HepG2 (cell line): ENCODE data around the gene COBL. TPM values are rescaled to one million over a fixed set of nuclear protein-coding genes. Genes with fewer than 3 reads are reported as not detected.

ENCODE experiments used
- ATAC-seq: fragments of 200-7000 bp; cut with Tn5 transposase; 3 replicates; pipeline ENCODE4 v1.9.1; 2020; ENCODE audit warnings: mild to moderate bottlenecking, moderate library complexity
- BruUV-seq: library from RNA; stranded (reverse); fragments of 400-500 nt; replicated peaks from 2 replicates; lab custom pipeline; 2021; lab: Mats Ljungman, UMichigan
- CTCF ChIA-PET: fragments of 300-600 bp; formaldehyde crosslinking; extraction: SDS; loops from one replicate; lab custom pipeline; 2021; ENCODE audit warnings: low total read pairs, inconsistent platforms, low intra/inter-chr PET ratio; lab: Yijun Ruan, JAX
- POLR2A ChIA-PET: fragments of 350-600 bp; sonication (Branson Sonifier 250); formaldehyde crosslinking; loops from one replicate; lab custom pipeline; 2020; ENCODE audit warnings: antibody characterized with exemption, inconsistent platforms; lab: Yijun Ruan, JAX
- DNase-seq: peaks from one replicate; pipeline ENCODE4 v3.0.0-alpha.2; 2015; ENCODE audit warnings: low spot score
- FAIRE-seq: peaks from 3 replicates; lab custom pipeline; 2011; peaks lifted over from hg19 to GRCh38; lab: Jason Lieb, UNC
- H2AFZ ChIP-seq: one replicate; pipeline ENCODE4 v1.6.1; 2011; ENCODE audit warnings: low read length, inconsistent platforms
- H3K27ac ChIP-seq: fragments of 300-600 bp; 3 replicates; pipeline ENCODE4 v1.8.0; 2011; ENCODE audit warnings: mixed run types, mild to moderate bottlenecking, mixed read lengths, low read length, inconsistent platforms; ENCODE audit not compliant: insufficient read depth; ENCODE audit errors: extremely low read length
- H3K27me3 ChIP-seq, 2 experiments: fragments of 200-600 bp in 1 of 2; 2 replicates in 1 of 2; 3 replicates in 1 of 2; pipeline versions ENCODE4 v1.6.0 to v1.8.0; 2011; ENCODE audit warnings: low read length in 2 of 2, mild to moderate bottlenecking in 2 of 2, moderate library complexity in 2 of 2, inconsistent platforms in 1 of 2; ENCODE audit not compliant: insufficient read depth in 2 of 2, control insufficient read depth in 1 of 2
- H3K36me3 ChIP-seq, 2 experiments: fragments of 200-600 bp in 1 of 2; replicated peaks in 1 of 2; 2 replicates in 1 of 2; 3 replicates in 1 of 2; pipeline versions ENCODE4 v1.5.1 to v1.8.0; 2011; ENCODE audit warnings: low read length in 2 of 2, inconsistent platforms in 1 of 2; ENCODE audit not compliant: insufficient read depth in 2 of 2, control insufficient read depth in 1 of 2
- H3K4me1 ChIP-seq: 2 replicates; pipeline ENCODE4 v1.5.1; 2012; ENCODE audit warnings: low read length, inconsistent platforms; ENCODE audit not compliant: insufficient read depth
- H3K4me2 ChIP-seq: 2 replicates; pipeline ENCODE4 v1.6.0; 2011; ENCODE audit warnings: low read depth, low read length, inconsistent platforms
- H3K4me3 ChIP-seq, 3 experiments: fragments of 200-600 bp in 1 of 3; sonication (generic), shearing (Covaris generic) in 1 of 3; replicated peaks in 1 of 3; 2 replicates each; pipeline ENCODE4 v1.5.1; 2011 to 2016; ENCODE audit warnings: low read length in 3 of 3, inconsistent platforms in 2 of 3, low read depth in 2 of 3, mild to moderate bottlenecking in 2 of 3, control low read depth in 1 of 3, mixed read lengths in 1 of 3; ENCODE audit not compliant: insufficient read depth in 1 of 3
- H3K79me2 ChIP-seq: one replicate; pipeline ENCODE4 v1.6.1; 2011; ENCODE audit warnings: low read length, inconsistent platforms; ENCODE audit not compliant: insufficient read depth
- H3K9ac ChIP-seq: 2 replicates; pipeline ENCODE4 v1.6.0; 2011; ENCODE audit warnings: mild to moderate bottlenecking, low read depth, low read length, inconsistent platforms; ENCODE audit not compliant: insufficient read depth
- H3K9me3 ChIP-seq: 2 replicates; pipeline ENCODE4 v1.5.1; 2012; ENCODE audit warnings: mild to moderate bottlenecking, low read length
- H4K20me1 ChIP-seq: 2 replicates; pipeline ENCODE4 v1.6.0; 2011; ENCODE audit warnings: inconsistent platforms, mild to moderate bottlenecking, low read length, moderate library complexity; ENCODE audit not compliant: insufficient read depth
- BCL3 ChIP-seq: sonication (generic); formaldehyde crosslinking; IDR thresholded peaks from 2 replicates; pipeline ENCODE4 v1.5.1; 2020; ENCODE audit warnings: mild to moderate bottlenecking, missing genetic modification reagents, moderate library complexity
- BHLHE40 ChIP-seq: IDR thresholded peaks from 2 replicates; pipeline ENCODE4 v1.6.1; 2011; ENCODE audit warnings: low read length, improper control_type of control experiment
- CHD2 ChIP-seq: IDR thresholded peaks from 2 replicates; pipeline ENCODE4 v1.6.1; 2011; ENCODE audit warnings: low read depth, low read length, improper control_type of control experiment
- ESRRA ChIP-seq: sonication (generic); formaldehyde crosslinking; IDR thresholded peaks from 2 replicates; pipeline ENCODE4 v1.5.1; 2020; ENCODE audit warnings: mild to moderate bottlenecking, low read depth, missing genetic modification reagents
- KMT2A ChIP-seq: sonication (generic); formaldehyde crosslinking; IDR thresholded peaks from 2 replicates; pipeline ENCODE4 v1.4.0; 2020; ENCODE audit warnings: missing genetic modification reagents
- ZNF24 ChIP-seq: fragments of 450-650 bp; IDR thresholded peaks from 2 replicates; pipeline ENCODE4 v1.6.1; 2017; ENCODE audit warnings: antibody characterized with exemption, mild to moderate bottlenecking
- ZNF484 ChIP-seq: sonication (generic); formaldehyde crosslinking; IDR thresholded peaks from 2 replicates; pipeline ENCODE4 v1.5.1; 2020; ENCODE audit warnings: mild to moderate bottlenecking, low read depth, missing genetic modification reagents, borderline replicate concordance
- ZNF724P ChIP-seq: sonication (generic); formaldehyde crosslinking; IDR thresholded peaks from 2 replicates; pipeline ENCODE4 v1.8.0; 2022; ENCODE audit warnings: missing genetic modification reagents, borderline replicate concordance
- whole genome bisulfite sequencing: methylation state at CpG from one replicate; pipeline ENCODE4 v1.1.6; 2017; ENCODE audit warnings: low lambda C conversion rate; 5-methylcytosine and 5-hydroxymethylcytosine counted together
- in situ Hi-C: cut with HindIII; loops from 2 replicates; pipeline ENCODE4 v1.10.0; 2017; ENCODE audit warnings: low pct_unique_long_range_greater_than_20kb; ENCODE audit not compliant: extremely low pct_ligation_motif_present
- intact Hi-C: fragments of 100-400 bp; cut with micrococcal nuclease; formaldehyde crosslinking; loops from one replicate; pipeline ENCODE4 v1.10.0; 2022; ENCODE audit not compliant: unreplicated experiment
- polyA plus RNA-seq, 8 experiments: library from polyadenylated mRNA; depleted of rRNA in 3 of 8; stranded (reverse) in 7 of 8; unstranded in 1 of 8; fragments of >200 nt; fragmentation: Illumina TruSeq in 4 of 8; extraction: Trizol in 4 of 8; gene quantifications; 2 replicates each; pipeline versions ENCODE4 v1.2.1 to v1.2.3, GENCODE V29; 2011 to 2016; ENCODE audit warnings: low read depth in 4 of 8, missing spikeins in 1 of 8, mixed read lengths in 1 of 8; ENCODE audit not compliant: insufficient read depth in 1 of 8
- total RNA-seq, 5 experiments: library from RNA; depleted of rRNA; stranded (reverse); fragments of >200 nt; fragmentation: Illumina TruSeq; extraction: Trizol; gene quantifications; 2 replicates each; pipeline ENCODE4 v1.2.3, GENCODE V29; 2016; ENCODE audit warnings: low read depth in 1 of 5

Gene COBL
- total and polyA plus RNA-seq, 2 of the 13 experiments (the other 11 are each of a cell fraction or from before 2014, with no cell fraction given): 3.8 to 4.9 TPM

DNA sequence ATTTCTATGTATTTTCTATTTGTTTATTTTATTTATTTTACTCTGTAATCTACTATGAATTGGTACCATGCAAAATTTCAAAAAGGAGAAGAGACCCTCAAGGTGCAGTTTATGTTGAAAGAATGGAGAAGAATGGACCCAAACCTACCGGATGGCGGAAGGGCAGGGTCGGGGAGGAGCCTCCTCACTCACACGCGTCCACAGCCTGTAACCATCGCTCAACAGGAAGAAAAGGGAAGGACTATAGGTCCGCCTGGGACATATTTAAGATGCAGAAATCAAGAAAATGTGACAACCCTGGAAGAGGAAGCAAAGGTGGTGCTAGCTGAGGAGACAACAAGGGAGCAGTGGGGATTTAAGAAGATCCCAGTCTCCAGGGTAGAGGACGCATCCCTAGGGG is 158.4 kb downstream of the COBL start:
- FAIRE-seq (no peak), DNase-seq (no peak), ATAC-seq (no peak)
- WGBS: 94% methylated on average over 8 of the region's 8 CpGs
- CTCF ChIA-PET: no interaction called here
- BruUV-seq: no TSS peak
- no peak overlapping the region for H3K4me2 ChIP-seq
- in situ Hi-C loops (loop anchor here (25.0 kb wide), 1 partner anchor 1046 kb away; no protein-coding TSS in a partner anchor), intact Hi-C loops (no loop called here)
- H3K79me2 ChIP-seq: no peaks in the 10 kb centered on the region
- H3K27me3 ChIP-seq: no peaks in the 10 kb centered on the region
- TF ChIP-seq ZNF24: no peak
- TF ChIP-seq BHLHE40: no peak
- TF ChIP-seq CHD2: no peak
- TF ChIP-seq ZNF724P (CRISPR knock-in tag): no peak
- no peak for TF ChIP-seq KMT2A
- no peak for TF ChIP-seq BCL3 (CRISPR knock-in tag)
- POLR2A ChIA-PET: no interaction called here
- no peak overlapping the region for H3K27ac ChIP-seq
- no peaks in the 10 kb centered on the region; the same call in 1 of the 2 replicates for H4K20me1 ChIP-seq
- H2AFZ ChIP-seq: no peak overlapping the region
- H3K9ac ChIP-seq: no peak overlapping the region
- H3K9me3 ChIP-seq: no peaks in the 10 kb centered on the region
- 0 out of 5 replicates have a peak, but pooled peaks cover 0 to 3% of the 10 kb centered on the region in 2 experiments for H3K36me3 ChIP-seq
- H3K4me3 ChIP-seq: no peak overlapping the region
- peaks cover 7% of the 10 kb centered on the region; the same call in 1 of the 2 replicates for H3K4me1 ChIP-seq

DNA sequence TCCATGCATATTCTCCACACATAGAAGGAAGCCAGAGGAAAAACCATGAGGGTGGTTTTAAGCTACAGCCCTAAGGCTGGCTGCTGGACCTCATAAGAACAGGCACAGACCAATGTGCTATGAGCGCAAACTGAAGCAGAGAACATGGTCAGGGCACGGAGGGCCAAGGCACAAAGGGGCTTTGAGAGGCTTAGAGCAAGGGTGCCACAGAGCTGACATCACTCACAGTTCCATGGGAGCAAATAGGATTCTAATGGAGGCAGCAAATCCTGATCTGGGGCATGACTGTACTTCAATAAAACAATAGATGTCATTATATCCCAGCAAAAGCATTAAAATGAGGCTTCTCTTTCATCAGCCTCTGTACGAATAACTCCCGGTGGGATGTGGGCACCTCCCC is 162.4 kb downstream of the COBL start:
- in situ Hi-C loops: loop anchor here (25.0 kb wide), 1 partner anchor 1042 kb away; no protein-coding TSS in a partner anchor
- no peaks in the 10 kb centered on the region for H3K9me3 ChIP-seq
- H3K79me2 ChIP-seq: no peaks in the 10 kb centered on the region
- no peaks in the 10 kb centered on the region for H3K27me3 ChIP-seq
- no peak overlapping the region for H3K27ac ChIP-seq
- intact Hi-C loops: no loop called here
- POLR2A ChIA-PET: no interaction called here
- DNase-seq (no peak), FAIRE-seq (no peak)
- H3K4me1 ChIP-seq: peaks cover 16% of the 10 kb centered on the region; the same call in 1 of the 2 replicates
- no peaks in the 10 kb centered on the region for H4K20me1 ChIP-seq
- CTCF ChIA-PET: no interaction called here
- no peak overlapping the region for H3K9ac ChIP-seq
- no peak for TF ChIP-seq ESRRA (CRISPR knock-in tag)
- no peak for TF ChIP-seq ZNF484 (CRISPR knock-in tag)
- TF ChIP-seq, all 625 proteins: peak for 0
- Histone ChIP-seq H3K4me3 (no peak overlapping the region), H3K36me3 (0 out of 5 replicates have a peak, but pooled peaks cover 0 to 4% of the 10 kb centered on the region in 2 experiments), H3K4me2 (no peak overlapping the region), H2AFZ (no peak overlapping the region)
- no TSS peak for BruUV-seq
- 100% methylated on average over 4 of the region's 4 CpGs for WGBS
- no peak for ATAC-seq
